HG02852 (cell line): ENCODE measurements around the gene TGM5.
"Not testable (repeated sequence)": the region's sequence is repeated elsewhere in the genome, so short reads cannot be mapped to it uniquely, and the experiment has no call there.

Experiments used
- ATAC-seq: cut with Tn5 transposase; IDR thresholded peaks from one replicate; pipeline ENCODE4 v1.9.1; 2021; ENCODE audit warnings: mild to moderate bottlenecking, moderate library complexity; ENCODE audit not compliant: unreplicated experiment

Gene TGM5

GRCh38 chr15:43218908-43219706 is 47.6 kb downstream of the TGM5 start:
- ATAC-seq, result no peak

DNA sequence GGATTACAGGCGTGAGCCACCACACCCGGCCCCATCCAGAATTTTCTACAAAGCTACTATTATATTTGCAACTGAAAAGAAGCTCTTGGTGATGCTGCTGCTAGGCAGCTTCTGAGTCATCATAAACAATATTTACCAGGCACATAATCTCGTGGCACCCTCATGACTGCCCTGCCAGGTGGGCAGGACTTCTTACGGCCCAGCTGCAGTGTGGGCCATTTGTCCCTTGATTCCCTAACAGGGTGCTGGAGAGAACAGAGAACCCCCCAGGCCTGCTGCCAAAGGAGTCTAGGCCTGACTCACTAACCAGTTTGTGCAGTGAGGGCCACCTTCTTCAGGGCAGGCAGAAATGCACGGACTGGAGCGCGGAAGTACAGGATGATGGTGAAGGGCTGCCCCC is 50.8 kb downstream of the TGM5 start:
- no peak for ATAC-seq

- ATAC-seq, result no peak
These were observed 52.0 kb downstream of the TGM5 start for GRCh38 chr15:43214592-43215295.

- no peak for ATAC-seq
These were observed 52.6 kb downstream of the TGM5 start for GRCh38 chr15:43214169-43214568.

DNA sequence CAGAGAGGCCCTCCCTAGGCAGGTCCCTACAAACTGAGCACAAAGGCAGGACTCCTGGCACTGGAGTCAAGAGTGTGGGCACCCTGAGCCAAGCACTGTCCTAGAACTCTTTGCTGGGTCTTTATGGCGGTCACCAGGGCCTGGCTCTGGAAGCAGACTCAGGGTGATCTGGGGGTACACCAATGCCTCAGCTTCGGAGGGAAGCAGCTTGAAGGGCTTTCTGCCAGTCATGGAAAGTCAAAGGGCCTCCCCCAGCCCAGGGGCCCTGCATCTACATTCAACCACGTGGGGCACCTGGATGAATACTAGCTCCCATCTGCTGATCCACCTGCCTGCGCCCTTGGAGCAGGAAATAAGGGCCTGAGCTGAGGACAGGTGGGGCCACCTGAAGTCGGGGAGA is 53.3 kb downstream of the TGM5 start:
- no peak for ATAC-seq

DNA sequence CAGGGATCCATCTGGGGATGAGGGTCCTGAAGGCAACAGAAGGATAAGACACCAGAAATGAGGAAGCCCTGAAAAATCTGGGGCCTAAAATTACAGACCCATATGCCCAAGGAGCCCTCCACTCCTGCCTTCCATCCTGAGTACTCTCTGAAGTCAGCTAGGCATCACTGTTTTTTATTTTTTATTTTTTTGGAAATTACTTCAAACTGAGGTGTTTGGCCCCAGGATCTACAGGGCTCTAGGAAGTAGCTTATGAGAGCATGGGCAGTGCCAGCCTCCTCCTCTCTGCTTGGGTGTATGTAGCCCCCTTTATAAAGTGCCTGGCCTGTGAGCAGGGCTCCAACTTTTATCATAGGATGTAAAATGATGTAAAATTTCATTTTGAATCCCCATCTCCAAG is 53.8 kb downstream of the TGM5 start:
- ATAC-seq, result no peak

- no peak for ATAC-seq
These were observed 54.4 kb downstream of the TGM5 start for GRCh38 chr15:43212299-43212698.

DNA sequence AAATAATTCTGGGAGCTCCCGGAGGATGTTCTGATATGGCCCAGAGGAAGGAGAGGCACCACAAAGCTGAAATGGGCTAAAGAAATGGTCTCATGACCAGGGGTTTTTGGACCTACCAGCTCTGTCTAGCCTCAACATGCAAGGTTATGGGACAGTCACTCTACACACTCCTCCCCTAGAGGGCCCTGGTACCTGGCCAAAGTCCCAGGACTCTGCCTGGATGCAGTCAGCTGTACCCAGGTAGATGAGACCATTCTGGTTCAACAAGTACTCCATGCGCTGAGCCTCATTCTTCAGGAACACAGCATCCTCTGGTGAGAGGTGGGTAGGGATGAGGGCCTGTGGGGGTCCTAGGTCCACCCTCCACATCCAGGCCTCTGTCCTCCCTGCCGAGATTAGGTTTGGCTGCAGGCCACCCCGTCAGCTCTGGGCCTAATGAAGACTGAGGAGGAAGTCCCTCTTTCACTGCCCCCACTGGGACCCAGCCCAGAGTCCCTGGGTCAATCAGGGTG is 55.4 kb downstream of the TGM5 start:
- no peak for ATAC-seq

DNA sequence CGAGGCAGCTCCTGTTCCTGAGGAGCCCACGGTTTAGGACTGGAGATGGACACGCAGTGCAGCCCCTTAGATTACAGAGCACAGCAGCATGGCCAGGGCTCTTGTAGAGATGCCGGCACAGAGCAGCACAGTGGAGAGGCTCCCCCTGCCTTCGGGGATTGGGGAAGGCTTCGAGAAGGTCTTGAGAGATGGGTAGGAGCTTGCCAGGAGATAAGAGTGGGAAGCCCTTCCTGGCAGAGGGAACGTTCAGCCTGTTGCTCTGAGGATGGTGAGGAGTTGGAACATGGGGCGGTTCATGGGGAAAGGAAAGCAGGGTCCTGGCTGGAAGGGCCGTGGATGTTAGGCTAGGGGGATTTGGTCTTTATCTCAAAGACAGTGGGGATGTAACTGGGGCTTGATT is 55.9 kb downstream of the TGM5 start:
- ATAC-seq, result no peak

GRCh38 chr15:43210172-43210745 is 56.5 kb downstream of the TGM5 start:
- ATAC-seq, result no peak

DNA sequence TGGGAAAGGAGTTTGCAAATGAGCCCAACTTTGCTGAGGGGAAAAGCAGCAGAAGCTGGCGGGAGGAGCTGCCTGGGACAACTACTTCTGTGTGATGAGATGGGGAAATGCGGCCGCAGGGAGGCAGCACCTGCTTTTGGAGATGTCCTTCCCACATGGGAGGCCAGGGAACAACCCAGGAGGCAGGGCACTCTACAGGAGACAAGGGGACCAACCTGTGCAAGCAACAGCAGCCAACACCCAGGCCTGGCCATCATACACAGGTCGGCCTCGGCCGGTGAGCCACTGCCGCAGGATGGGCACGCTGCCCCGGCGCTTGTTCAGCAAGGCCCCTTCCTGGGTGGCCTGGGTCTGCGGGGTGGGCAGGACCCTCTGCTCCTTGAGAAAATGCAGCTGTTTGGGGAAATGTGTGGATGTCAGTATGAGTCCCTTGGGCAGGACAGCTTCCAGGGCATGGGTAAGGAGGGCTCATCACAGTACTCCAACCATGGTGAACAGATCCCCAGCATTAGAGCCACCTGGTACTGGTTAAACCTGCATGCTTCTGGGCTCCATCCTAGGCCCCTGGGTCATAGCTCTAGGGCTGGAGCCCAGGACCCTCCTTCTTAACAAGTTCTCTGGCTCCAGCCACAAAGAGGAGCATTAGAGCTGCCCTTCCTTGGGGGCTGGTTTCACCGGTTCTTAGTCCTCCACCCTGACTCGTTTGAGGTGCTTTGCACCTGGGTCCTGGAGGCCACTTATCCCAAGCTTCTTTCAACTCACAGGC is 57.5 kb downstream of the TGM5 start:
- ATAC-seq, result no peak

DNA sequence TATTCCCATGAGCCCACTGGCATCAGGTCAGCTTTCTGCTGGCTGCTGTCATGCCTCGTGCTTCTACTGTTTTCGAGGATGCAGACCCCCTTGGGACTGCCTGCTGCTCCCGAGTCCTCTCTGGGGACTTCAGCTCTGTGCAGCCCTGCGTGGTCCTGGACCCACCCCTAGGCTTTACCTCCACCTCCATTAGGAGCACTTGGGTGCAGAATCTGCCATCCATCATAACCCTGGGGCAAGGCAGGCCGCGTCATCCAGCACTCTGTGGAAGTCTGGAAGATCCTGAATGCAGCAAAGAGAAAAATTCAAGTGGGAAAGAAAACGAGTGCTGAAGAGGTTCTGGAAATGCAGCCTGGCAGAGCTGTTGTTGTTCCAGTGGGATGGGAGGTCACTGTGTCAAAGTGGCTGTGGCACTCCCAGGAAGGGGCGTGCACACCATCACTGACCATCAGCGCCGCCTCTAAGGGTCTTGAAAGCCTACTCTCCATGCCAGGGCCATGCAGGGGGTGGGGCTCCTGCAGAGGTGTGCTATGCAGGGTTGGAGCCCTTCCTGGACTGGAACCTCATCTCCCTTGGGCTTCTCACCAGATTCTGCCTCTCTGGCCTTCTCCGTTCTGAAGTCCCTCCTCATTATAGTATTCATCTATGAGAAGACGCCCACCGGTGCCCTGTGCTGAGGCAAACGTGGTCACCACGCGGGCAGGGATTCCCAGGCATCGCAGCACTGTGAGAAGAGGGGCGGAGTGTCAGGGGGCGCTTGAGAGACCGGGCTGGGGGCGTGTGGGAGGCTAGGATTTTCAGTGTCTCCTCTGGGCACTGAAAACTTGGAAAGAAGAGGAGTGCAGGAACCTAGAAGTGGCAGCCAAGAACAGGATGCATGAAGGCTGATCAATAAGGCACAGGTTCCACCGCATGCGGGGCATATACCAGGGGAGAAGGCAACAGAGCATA is 58.4 kb downstream of the TGM5 start:
- no peak for ATAC-seq

GRCh38 chr15:43207024-43207423 is 59.7 kb downstream of the TGM5 start:
- ATAC-seq, result no peak

GRCh38 chr15:43206054-43206453 is 60.7 kb downstream of the TGM5 start:
- no peak for ATAC-seq

DNA sequence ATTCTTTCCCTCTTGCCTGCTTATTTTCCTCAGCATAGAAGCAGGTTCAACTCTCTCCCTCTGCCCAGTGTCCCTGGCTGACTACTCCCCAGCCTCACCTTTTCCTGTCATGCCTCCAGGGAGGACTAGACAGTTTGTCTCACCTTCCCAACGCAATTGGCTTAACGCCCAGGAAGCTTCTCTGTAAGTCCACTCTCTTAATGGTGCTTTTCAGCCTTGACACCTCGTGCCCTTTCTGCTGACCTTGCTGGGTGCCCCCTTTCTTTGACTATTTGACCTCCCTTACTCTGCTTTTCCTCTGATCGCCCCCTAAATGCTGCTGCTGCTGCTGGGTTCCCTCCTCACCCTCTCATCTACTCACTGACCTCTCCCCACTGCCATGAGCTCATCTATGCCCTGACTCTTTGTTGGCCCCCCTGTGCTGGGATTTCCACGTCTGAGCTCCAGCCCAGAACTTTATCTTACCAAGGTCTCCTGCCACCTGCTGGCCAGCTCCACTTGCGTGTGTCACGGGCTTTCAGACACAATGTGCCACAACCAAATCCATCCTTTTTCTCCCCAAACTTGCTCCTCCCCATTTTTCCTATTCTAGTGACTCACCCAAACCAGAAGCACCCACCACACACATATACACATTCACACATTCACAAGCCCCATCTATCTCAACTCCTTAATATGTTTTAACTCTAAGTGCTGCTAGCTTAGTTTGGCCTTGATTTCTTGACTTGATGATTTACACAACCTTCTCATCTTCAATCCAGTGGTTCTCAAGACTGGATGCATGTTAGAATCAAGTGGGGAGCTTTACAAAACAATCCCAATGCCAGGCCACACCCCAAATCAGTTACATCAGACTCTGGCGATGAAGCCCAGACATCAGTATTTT is 62.5 kb downstream of the TGM5 start:
- ATAC-seq, result no peak

DNA sequence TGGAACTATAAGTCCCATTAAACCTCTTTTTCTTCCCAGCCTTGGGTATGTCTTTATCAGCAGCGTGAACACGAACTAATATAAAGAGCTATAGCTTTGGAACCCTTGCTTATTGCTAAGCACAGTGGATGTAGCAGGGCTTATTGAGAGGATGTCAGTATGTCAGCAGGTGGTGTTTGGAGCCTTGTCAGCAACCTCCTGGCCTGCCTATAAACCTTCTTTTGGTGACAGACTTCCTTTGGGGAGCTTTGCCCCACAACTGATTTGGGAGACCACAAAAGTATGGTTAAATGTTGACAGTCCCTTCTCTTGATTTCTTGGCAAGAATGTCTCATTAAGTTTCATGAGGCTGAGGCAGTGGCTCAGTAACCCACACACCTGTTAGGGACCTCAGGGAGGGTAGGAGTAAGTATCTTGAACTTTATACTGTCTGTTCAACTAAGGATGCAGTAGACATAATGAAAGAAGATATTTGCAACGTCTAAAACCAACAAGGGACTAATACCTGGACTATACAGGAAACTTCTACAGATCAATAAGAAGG is 66.7 kb downstream of the TGM5 start:
- ATAC-seq, result no peak

DNA sequence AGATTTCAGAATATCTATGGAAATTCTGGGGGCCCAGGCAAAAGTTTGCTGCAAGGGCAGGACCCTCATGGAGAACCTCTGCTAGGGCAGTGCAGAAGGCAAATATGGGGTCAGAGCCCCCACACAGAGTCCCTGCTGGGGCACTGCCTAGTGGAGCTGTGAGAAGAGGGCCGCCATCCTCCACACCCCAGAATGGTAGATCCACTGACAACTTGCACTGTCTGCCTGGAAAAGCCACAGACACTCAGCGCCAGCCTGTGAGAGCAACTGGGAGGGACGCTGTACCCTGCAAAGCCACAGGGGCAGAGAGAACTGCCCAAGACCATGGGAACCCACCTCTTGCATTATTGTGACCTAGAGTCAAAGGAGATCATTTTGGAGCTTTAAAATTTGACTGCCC is 67.7 kb downstream of the TGM5 start:
- ATAC-seq, result no peak

DNA sequence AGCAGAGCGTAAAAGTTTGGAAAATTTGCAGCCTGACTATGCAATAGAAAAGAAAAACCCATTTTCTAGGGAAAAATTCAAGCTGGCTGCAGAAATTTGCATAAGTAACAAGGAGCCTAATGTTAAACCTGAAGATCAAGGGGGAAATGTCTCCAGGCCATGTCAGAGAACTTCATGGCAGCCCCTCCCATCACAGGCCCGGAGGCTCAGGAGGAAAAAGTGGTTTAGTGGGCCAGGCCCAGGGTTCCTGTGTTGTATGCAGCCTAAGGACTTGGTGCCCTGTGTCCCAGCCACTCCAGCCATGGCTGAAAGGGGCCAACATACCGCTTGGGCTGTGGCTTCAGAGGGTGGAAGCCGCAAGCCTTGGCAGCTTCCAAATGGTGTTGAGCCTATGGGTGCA is 68.2 kb downstream of the TGM5 start:
- ATAC-seq, result not testable (repeated sequence)

- ATAC-seq, result not testable (repeated sequence)
These were observed 69.0 kb downstream of the TGM5 start for GRCh38 chr15:43197773-43198172.
